Lower leg skin (tissue), 4 donors: ENCODE data around the gene RAD51B. TPM values are rescaled to one million over a fixed set of nuclear protein-coding genes. Genes with fewer than 3 reads are reported as not detected.

Experiments used
- DNase-seq, 2 donors: peaks; one replicate each; pipeline ENCODE4 v3.0.0-alpha.2; 2019; ENCODE audit warnings: low spot score in 2 of 2
- H3K4me3 ChIP-seq: fragments of 200-600 bp; sonication (generic); 2 replicates; pipeline ENCODE4 v1.5.1; 2017; ENCODE audit warnings: mild to moderate bottlenecking, low read depth; ENCODE audit not compliant: poor library complexity, severe bottlenecking
- POLR2A ChIP-seq, 2 donors: fragments of 450-650 bp; IDR thresholded peaks; one replicate each; pipeline ENCODE4 v1.6.1; 2016 to 2017; ENCODE audit warnings: antibody characterized with exemption in 2 of 2, mild to moderate bottlenecking in 1 of 2, moderate library complexity in 1 of 2
- WGBS, 2 donors: methylation state at CpG; one replicate each; pipeline ENCODE4 v1.1.5; 2018; 5-methylcytosine and 5-hydroxymethylcytosine counted together
- intact Hi-C: fragments of 100-400 bp; cut with DNase I; formaldehyde crosslinking; loops from one replicate; pipeline ENCODE4 v1.15.0; 2023; ENCODE audit warnings: low total_unique reads
- total RNA-seq, 4 donors: library from RNA; depleted of rRNA; stranded (reverse); fragments of >200 nt; gene quantifications; one replicate each; pipeline ENCODE4 v1.1.0, GENCODE V29; 2016
- TF ChIP-seq, protein P1 (sequence below), 3 donors: fragments of 450-650 bp; IDR thresholded peaks; one replicate each; pipeline ENCODE4 v1.5.1; 2016; ENCODE audit warnings: antibody characterized with exemption in 3 of 3, mild to moderate bottlenecking in 3 of 3, moderate library complexity in 2 of 3

RAD51B gene
- total RNA-seq, 4 donors from 2014 or later: 6.1 to 27.2 (median 13.6) TPM

DNA sequence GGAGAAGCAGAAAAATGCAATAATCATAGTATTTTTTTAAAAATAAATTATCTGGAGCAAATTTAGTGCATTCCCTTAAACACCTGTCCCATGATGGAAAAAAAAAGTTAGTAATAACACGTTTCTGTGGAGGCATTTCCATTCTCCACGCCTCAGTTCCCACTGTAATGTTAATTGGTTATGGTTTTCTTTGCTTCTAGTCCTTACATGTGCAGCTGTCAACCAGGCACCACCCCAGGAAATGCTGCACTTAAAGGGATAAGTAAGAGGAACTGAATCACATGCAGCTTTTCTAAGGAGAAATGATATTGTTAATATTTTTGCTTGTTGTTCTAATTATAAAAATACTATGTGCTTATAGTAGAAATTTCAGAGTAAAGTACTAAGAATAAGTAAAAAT is 733.0 kb downstream of the RAD51B start:
- TF ChIP-seq, protein P1, sequence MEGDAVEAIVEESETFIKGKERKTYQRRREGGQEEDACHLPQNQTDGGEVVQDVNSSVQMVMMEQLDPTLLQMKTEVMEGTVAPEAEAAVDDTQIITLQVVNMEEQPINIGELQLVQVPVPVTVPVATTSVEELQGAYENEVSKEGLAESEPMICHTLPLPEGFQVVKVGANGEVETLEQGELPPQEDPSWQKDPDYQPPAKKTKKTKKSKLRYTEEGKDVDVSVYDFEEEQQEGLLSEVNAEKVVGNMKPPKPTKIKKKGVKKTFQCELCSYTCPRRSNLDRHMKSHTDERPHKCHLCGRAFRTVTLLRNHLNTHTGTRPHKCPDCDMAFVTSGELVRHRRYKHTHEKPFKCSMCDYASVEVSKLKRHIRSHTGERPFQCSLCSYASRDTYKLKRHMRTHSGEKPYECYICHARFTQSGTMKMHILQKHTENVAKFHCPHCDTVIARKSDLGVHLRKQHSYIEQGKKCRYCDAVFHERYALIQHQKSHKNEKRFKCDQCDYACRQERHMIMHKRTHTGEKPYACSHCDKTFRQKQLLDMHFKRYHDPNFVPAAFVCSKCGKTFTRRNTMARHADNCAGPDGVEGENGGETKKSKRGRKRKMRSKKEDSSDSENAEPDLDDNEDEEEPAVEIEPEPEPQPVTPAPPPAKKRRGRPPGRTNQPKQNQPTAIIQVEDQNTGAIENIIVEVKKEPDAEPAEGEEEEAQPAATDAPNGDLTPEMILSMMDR (IDR thresholded peaks at IDR 0.05): no peak
- no peak for TF ChIP-seq POLR2A (IDR thresholded peaks at IDR 0.05)
- H3K4me3 ChIP-seq: no peak overlapping the region
- peak in 1 of 2 donors; percentile 55 for DNase-seq
- 15 to 16% methylated on average over 2 of the region's 2 CpGs for WGBS, 2 donors
- intact Hi-C loops: no loop called here

DNA sequence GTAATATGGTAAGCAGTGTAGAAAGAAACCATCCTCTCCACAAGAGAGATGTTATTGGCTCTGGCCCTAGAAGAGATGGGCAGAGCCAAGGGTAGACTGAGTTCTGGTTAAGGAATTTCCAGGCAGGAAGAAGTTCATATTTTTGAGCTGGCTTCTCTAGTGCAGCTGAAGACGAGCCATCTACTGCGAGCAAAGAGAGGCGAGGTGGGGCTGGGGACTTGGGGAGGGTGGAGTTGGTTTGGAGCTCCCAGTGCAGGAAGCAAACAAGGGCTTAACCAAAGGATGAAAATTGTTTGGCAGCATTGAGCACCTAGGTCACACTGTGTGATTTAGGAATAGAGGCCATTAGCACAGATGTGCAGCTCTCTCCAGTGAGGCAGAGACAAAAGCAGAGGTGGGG is 733.7 kb downstream of the RAD51B start:
- intact Hi-C loops: no loop called here
- peak; percentile 50 to 82 for DNase-seq
- 8 to 24% methylated on average over 3 of the region's 3 CpGs for WGBS, 2 donors
- H3K4me3 ChIP-seq: no peak overlapping the region
- TF ChIP-seq, protein P1 (IDR thresholded peaks at IDR 0.05): no peak
- TF ChIP-seq POLR2A (IDR thresholded peaks at IDR 0.05): no peak

DNA sequence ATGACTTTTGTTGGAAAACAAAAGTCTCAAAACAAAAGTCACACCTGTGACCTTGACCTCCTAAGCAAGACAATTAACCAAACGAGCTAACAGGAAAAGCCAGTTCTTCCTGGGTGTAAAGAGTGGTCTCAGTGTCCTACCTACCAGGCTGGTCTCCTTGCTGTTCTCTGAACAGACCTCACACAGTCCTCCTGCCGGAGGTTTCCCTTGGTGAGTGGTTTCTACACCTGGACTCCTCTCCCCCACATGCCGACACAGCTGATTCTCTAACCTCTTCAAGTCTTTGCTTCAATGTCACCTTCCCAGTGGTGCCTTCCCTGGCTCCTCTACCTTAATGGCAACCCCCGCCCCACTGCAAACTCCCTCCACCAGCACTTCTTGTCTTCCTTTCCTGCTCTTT is 734.7 kb downstream of the RAD51B start:
- peak in 1 of 2 donors; percentile 79 for DNase-seq
- TF ChIP-seq, protein P1 (IDR thresholded peaks at IDR 0.05): no peak
- TF ChIP-seq POLR2A (IDR thresholded peaks at IDR 0.05): no peak
- no peak overlapping the region for H3K4me3 ChIP-seq
- 73 to 79% methylated on average over 4 of the region's 4 CpGs for WGBS, 2 donors
- intact Hi-C loops: no loop called here

DNA sequence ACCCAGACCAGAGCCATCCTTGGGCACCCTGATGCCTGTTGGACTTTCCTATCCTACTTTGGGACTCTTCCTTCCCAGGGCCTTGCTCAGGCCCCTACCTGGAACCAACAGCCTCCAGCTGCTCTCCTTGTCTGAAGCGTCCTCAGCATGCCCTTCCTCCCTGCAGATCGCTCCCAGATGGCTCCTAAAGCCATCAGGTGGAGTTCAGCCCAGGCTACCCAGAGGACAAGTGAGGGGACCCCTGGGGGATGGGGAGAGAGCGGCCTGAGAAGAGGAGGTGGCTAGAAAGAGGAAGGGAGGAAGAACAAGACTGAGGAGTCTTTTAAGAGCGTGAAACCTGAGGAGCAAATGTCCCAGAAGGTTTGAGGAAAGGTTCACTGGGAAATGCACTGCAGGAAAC is 736.7 kb downstream of the RAD51B start:
- no peak for TF ChIP-seq POLR2A (IDR thresholded peaks at IDR 0.05)
- TF ChIP-seq, protein P1 (IDR thresholded peaks at IDR 0.05): no peak
- no peak overlapping the region for H3K4me3 ChIP-seq
- intact Hi-C loops: no loop called here
- peak in 1 of 2 donors; percentile 40 for DNase-seq
- WGBS, 2 donors: 98 to 100% methylated on average over 4 of the region's 4 CpGs

GRCh38 chr14:68557648-68558047 is 738.1 kb downstream of the RAD51B start:
- no peak for TF ChIP-seq POLR2A (IDR thresholded peaks at IDR 0.05)
- TF ChIP-seq, protein P1 (IDR thresholded peaks at IDR 0.05): no peak
- no peak for DNase-seq
- H3K4me3 ChIP-seq: no peak overlapping the region
- 59 to 71% methylated on average over 2 of the region's 2 CpGs for WGBS, 2 donors
- intact Hi-C loops: no loop called here

GRCh38 chr14:68558096-68558495 is 738.5 kb downstream of the RAD51B start:
- no peak overlapping the region for H3K4me3 ChIP-seq
- WGBS, 2 donors: 92 to 95% methylated on average over 11 of the region's 11 CpGs

More at GRCh38 chr14:68558096-68558495, 738.5 kb downstream of the RAD51B start:
- peak in 1 of 2 donors; percentile 73 for DNase-seq
- TF ChIP-seq, protein P1 (IDR thresholded peaks at IDR 0.05): no peak
- no peak for TF ChIP-seq POLR2A (IDR thresholded peaks at IDR 0.05)
- intact Hi-C loops: no loop called here
